ENCODE measurements around the gene CLIC4. TPM values are rescaled to one million over a fixed set of nuclear protein-coding genes. Genes with fewer than 3 reads are reported as not detected.

Gene CLIC4
- total and polyA plus RNA-seq, 9 of the 15 experiments (the other 6 are each of a cell fraction or from before 2014, with no cell fraction given): 16.0 to 67.5 (median 38.4) TPM

DNA sequence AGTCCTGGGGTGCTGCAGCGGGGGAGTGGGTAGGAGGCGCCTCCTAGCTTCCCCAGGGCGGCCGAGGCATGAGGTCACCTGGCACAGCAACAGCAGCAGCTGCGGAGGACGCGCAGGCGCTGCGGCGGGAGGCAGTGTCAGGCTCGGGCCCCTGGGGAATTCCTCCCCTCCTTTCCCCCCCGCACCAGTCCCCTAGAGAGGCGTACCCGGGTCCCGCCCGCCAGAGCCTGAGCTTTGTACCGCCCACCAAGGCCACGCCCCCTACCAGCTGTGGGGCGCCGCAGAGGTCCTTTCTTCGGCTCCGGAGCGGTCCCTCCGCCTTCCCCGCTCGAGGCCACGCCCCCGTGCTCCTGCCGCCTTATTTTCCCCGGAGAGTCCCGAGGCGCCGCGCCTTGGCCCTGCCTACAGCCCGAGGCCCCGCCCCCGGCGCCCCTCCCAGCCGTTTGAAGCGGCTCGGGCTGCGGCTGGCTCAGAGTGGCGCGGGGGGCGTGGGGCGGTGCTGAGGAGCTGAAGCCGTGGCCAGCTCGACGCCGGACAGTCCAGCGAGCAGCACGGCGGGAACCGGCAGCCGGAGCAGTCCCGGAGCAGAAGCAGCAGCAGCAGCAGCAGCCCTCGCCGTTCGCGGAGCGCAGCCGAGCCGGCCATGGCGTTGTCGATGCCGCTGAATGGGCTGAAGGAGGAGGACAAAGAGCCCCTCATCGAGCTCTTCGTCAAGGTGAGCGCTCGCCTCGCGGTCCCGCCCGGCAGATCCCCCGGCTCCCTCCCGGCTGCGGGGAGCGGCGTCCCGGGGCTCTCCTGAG, at the start of gene CLIC4 (continued):
- TF ChIP-seq, protein P1, sequence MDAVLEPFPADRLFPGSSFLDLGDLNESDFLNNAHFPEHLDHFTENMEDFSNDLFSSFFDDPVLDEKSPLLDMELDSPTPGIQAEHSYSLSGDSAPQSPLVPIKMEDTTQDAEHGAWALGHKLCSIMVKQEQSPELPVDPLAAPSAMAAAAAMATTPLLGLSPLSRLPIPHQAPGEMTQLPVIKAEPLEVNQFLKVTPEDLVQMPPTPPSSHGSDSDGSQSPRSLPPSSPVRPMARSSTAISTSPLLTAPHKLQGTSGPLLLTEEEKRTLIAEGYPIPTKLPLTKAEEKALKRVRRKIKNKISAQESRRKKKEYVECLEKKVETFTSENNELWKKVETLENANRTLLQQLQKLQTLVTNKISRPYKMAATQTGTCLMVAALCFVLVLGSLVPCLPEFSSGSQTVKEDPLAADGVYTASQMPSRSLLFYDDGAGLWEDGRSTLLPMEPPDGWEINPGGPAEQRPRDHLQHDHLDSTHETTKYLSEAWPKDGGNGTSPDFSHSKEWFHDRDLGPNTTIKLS (IDR thresholded peaks at IDR 0.05; ENCODE audit: borderline replicate concordance, low read depth): no peak
- no peak; the same call in 1 of the 2 replicates for TF ChIP-seq STAG1 (CRISPR knock-in tag; IDR thresholded peaks at IDR 0.05; ENCODE audit: borderline replicate concordance)
- no peak for TF ChIP-seq THRAP3 (IDR thresholded peaks at IDR 0.05; ENCODE audit: borderline replicate concordance)
- TF ChIP-seq, protein P2, sequence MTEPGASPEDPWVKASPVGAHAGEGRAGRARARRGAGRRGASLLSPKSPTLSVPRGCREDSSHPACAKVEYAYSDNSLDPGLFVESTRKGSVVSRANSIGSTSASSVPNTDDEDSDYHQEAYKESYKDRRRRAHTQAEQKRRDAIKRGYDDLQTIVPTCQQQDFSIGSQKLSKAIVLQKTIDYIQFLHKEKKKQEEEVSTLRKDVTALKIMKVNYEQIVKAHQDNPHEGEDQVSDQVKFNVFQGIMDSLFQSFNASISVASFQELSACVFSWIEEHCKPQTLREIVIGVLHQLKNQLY (CRISPR knock-in tag; conservative IDR thresholded peaks at IDR 0.05): 0 out of 4 replicates have a peak, but pooled peaks of 1 of the 2 experiments have one; percentile 72
- TF ChIP-seq, protein P3, sequence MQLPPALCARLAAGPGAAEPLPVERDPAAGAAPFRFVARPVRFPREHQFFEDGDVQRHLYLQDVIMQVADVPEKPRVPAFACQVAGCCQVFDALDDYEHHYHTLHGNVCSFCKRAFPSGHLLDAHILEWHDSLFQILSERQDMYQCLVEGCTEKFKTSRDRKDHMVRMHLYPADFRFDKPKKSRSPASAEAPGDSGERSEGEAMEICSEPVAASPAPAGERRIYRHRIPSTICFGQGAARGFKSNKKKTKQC (CRISPR knock-in tag; IDR thresholded peaks at IDR 0.05): 0 out of 2 replicates have a peak, but pooled peaks have one; percentile 55
- no peak for TF ChIP-seq SNRNP70 (optimal IDR thresholded peaks at IDR 0.05; ENCODE audit: low read depth, low read length)
- TF ChIP-seq MCM5 (IDR thresholded peaks at IDR 0.05; ENCODE audit: low read depth): no peak
- TF ChIP-seq, protein P4, sequence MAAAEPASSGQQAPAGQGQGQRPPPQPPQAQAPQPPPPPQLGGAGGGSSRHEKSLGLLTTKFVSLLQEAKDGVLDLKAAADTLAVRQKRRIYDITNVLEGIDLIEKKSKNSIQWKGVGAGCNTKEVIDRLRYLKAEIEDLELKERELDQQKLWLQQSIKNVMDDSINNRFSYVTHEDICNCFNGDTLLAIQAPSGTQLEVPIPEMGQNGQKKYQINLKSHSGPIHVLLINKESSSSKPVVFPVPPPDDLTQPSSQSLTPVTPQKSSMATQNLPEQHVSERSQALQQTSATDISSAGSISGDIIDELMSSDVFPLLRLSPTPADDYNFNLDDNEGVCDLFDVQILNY (CRISPR knock-in tag; IDR thresholded peaks at IDR 0.05): no peak; the same call in 1 of the 2 replicates
- no peak for TF ChIP-seq NCOA4 (IDR thresholded peaks at IDR 0.05; ENCODE audit: partially characterized antibody)
- TF ChIP-seq SMARCE1 (IDR thresholded peaks at IDR 0.05): peak; percentile 75; the same call in 1 of the 2 replicates
- peak; percentile 67 for TF ChIP-seq U2AF1 (optimal IDR thresholded peaks at IDR 0.05; ENCODE audit: low read depth, low read length)
- TF ChIP-seq ZFP36 (IDR thresholded peaks at IDR 0.05; ENCODE audit: low read depth, low read length, partially characterized antibody): peak; percentile 8
- TF ChIP-seq JUND (IDR thresholded peaks at IDR 0.05; ENCODE audit: borderline replicate concordance, low read depth, low read length): peak; percentile 93
- peak; percentile 93; the same call in 1 of the 3 replicates for TF ChIP-seq JUND (tag; IDR thresholded peaks at IDR 0.05; ENCODE audit: borderline replicate concordance, low read depth, low read length)
- TF ChIP-seq, protein P5, sequence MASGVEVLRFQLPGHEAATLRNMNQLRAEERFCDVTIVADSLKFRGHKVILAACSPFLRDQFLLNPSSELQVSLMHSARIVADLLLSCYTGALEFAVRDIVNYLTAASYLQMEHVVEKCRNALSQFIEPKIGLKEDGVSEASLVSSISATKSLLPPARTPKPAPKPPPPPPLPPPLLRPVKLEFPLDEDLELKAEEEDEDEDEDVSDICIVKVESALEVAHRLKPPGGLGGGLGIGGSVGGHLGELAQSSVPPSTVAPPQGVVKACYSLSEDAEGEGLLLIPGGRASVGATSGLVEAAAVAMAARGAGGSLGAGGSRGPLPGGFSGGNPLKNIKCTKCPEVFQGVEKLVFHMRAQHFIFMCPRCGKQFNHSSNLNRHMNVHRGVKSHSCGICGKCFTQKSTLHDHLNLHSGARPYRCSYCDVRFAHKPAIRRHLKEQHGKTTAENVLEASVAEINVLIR (CRISPR knock-in tag; IDR thresholded peaks at IDR 0.05): no peak
- no peak for TF ChIP-seq SIX5 (IDR thresholded peaks at IDR 0.05; ENCODE audit: borderline replicate concordance in 1 of 2, insufficient read depth in 1 of 2, low read depth in 1 of 2, low read length in 2 of 2)
- no peak for TF ChIP-seq ZNF217 (CRISPR knock-in tag; IDR thresholded peaks at IDR 0.05)
- no peak for TF ChIP-seq PRMT5 (CRISPR knock-in tag; IDR thresholded peaks at IDR 0.05)
- peak; percentile 87; the same call in 1 of the 2 replicates for TF ChIP-seq KLF13 (tag; IDR thresholded peaks at IDR 0.05; ENCODE audit: borderline replicate concordance, low read depth)
- TF ChIP-seq MYC (IDR thresholded peaks at IDR 0.05; ENCODE audit: low read depth, low read length): peak; percentile 63
- TF ChIP-seq MYC (CRISPR knock-in tag; IDR thresholded peaks at IDR 0.05; ENCODE audit: borderline replicate concordance, low read depth): no peak
- TF ChIP-seq JUNB (CRISPR knock-in tag; conservative IDR thresholded peaks at IDR 0.05): no peak

Measured in K562 (cell line).